K562 (cell line): ENCODE measurements around the gene BCAS3. TPM values are rescaled to one million over a fixed set of nuclear protein-coding genes. Genes with fewer than 3 reads are reported as not detected.

Experiments
- ATAC-seq: fragments of 200-7000 bp; cut with Tn5 transposase; 3 replicates; pipeline ENCODE4 v1.9.1; 2020; ENCODE audit warnings: moderate library complexity
- BruUV-seq: library from RNA; stranded (reverse); fragments of 400-500 nt; replicated peaks from 2 replicates; lab custom pipeline; 2021; lab: Mats Ljungman, UMichigan
- CTCF ChIA-PET: fragments of 300-600 bp; formaldehyde crosslinking; extraction: SDS; loops from one replicate; lab custom pipeline; 2021; ENCODE audit warnings: low intra/inter-chr PET ratio; lab: Yijun Ruan, JAX
- POLR2A ChIA-PET: fragments of 300-600, 350-650 bp; sonication (Branson Sonifier 250); formaldehyde crosslinking; extraction: SDS; loops from one replicate; lab custom pipeline; 2021; ENCODE audit warnings: antibody characterized with exemption, inconsistent platforms; lab: Yijun Ruan, JAX
- DNase-seq, 4 experiments: peaks; one replicate each; pipeline versions ENCODE4 v3.0.0 to v3.0.0-alpha.2; 2011 to 2018; ENCODE audit warnings: low spot score in 3 of 4, mixed read lengths in 3 of 4; ENCODE audit errors: extremely low read depth in 1 of 4
- FAIRE-seq: peaks from 2 replicates; lab custom pipeline; 2011; peaks lifted over from hg19 to GRCh38; lab: Jason Lieb, UNC
- H2AFZ ChIP-seq: 2 replicates; pipeline ENCODE4 v1.6.0; 2011; ENCODE audit warnings: low read depth, low read length, control low read depth, inconsistent platforms
- H3K27ac ChIP-seq: fragments of 200-600 bp; 3 replicates; pipeline ENCODE4 v1.8.0; 2011; ENCODE audit warnings: low read depth, mild to moderate bottlenecking, control low read depth, inconsistent platforms, low read length, moderate library complexity, mixed read lengths; ENCODE audit errors: extremely low read depth
- H3K27me3 ChIP-seq, 2 experiments: fragments of 300-600 bp in 1 of 2; 2 replicates in 1 of 2; 3 replicates in 1 of 2; pipeline versions ENCODE4 v1.6.0 to v1.8.0; 2011; ENCODE audit warnings: inconsistent platforms in 2 of 2, low read length in 2 of 2, mild to moderate bottlenecking in 1 of 2, mixed read lengths in 1 of 2, moderate library complexity in 1 of 2; ENCODE audit not compliant: control insufficient read depth in 2 of 2, insufficient read depth in 2 of 2
- H3K36me3 ChIP-seq: fragments of 300-600 bp; 3 replicates; pipeline ENCODE4 v1.8.0; 2011; ENCODE audit warnings: mild to moderate bottlenecking, low read length, inconsistent platforms; ENCODE audit not compliant: control insufficient read depth, insufficient read depth
- H3K4me1 ChIP-seq, 2 experiments: fragments of 200-600 bp in 1 of 2; replicated peaks in 1 of 2; 2 replicates in 1 of 2; 3 replicates in 1 of 2; pipeline versions ENCODE4 v1.5.1 to v1.8.0; 2011; ENCODE audit warnings: inconsistent platforms in 2 of 2, low read length in 2 of 2, mild to moderate bottlenecking in 1 of 2, mixed read lengths in 1 of 2, moderate library complexity in 1 of 2; ENCODE audit not compliant: control insufficient read depth in 2 of 2, insufficient read depth in 2 of 2
- H3K4me2 ChIP-seq: 2 replicates; pipeline ENCODE4 v1.6.1; 2011; ENCODE audit warnings: low read length, control low read depth, inconsistent platforms, mixed read lengths; ENCODE audit not compliant: insufficient read depth
- H3K4me3 ChIP-seq: fragments of 200-600 bp; sonication (generic), shearing (Covaris generic); 2 replicates; pipeline ENCODE4 v1.5.1; 2016; ENCODE audit warnings: control low read depth, inconsistent platforms
- H3K79me2 ChIP-seq: fragments of 200-600 bp; 3 replicates; pipeline ENCODE4 v1.8.0; 2011; ENCODE audit warnings: low read length, inconsistent platforms; ENCODE audit not compliant: control insufficient read depth, insufficient read depth
- H3K9ac ChIP-seq, 2 experiments: 2 replicates each; pipeline versions ENCODE4 v1.6.0 to v1.6.1; 2011; ENCODE audit warnings: low read depth in 2 of 2, low read length in 2 of 2, control low read depth in 1 of 2, inconsistent platforms in 1 of 2, mild to moderate bottlenecking in 1 of 2, mixed read lengths in 1 of 2; ENCODE audit not compliant: insufficient read depth in 1 of 2
- H3K9me1 ChIP-seq: one replicate; pipeline ENCODE4 v1.6.0; 2011; ENCODE audit warnings: inconsistent platforms, mild to moderate bottlenecking, low read length, moderate library complexity; ENCODE audit not compliant: control insufficient read depth, insufficient read depth
- H3K9me3 ChIP-seq: replicated peaks from 2 replicates; pipeline ENCODE4 v1.5.1; 2011; ENCODE audit warnings: low read depth, low read length, inconsistent platforms; ENCODE audit not compliant: control insufficient read depth, insufficient read depth
- H4K20me1 ChIP-seq: replicated peaks from 2 replicates; pipeline ENCODE4 v1.6.1; 2011; ENCODE audit warnings: low read length, inconsistent platforms, mixed read lengths; ENCODE audit not compliant: control insufficient read depth, insufficient read depth
- BCLAF1 ChIP-seq, 2 experiments: fragments of 450-650 bp in 1 of 2; IDR thresholded peaks; 2 replicates each; pipeline ENCODE4 v1.6.1; 2011 to 2017; ENCODE audit warnings: low read depth in 2 of 2, antibody characterized with exemption in 1 of 2, borderline replicate concordance in 1 of 2, low read length in 1 of 2, mild to moderate bottlenecking in 1 of 2, mixed read lengths in 1 of 2; ENCODE audit not compliant: control insufficient read depth in 1 of 2
- ELK1 ChIP-seq: sonication (generic); formaldehyde crosslinking; IDR thresholded peaks from 2 replicates; pipeline ENCODE4 v1.8.1; 2022; ENCODE audit warnings: missing genetic modification reagents
- ETS1 ChIP-seq: conservative IDR thresholded peaks from 2 replicates; pipeline ENCODE4 v1.6.1; 2011; ENCODE audit warnings: low read depth, mild to moderate bottlenecking, low read length; ENCODE audit not compliant: control insufficient read depth
- FOXP1 ChIP-seq: sonication (generic); formaldehyde crosslinking; IDR thresholded peaks from 2 replicates; pipeline ENCODE4 v1.8.0; 2022; ENCODE audit warnings: mild to moderate bottlenecking, missing genetic modification reagents
- HLTF ChIP-seq: fragments of 450-650 bp; IDR thresholded peaks from 2 replicates; pipeline ENCODE4 v1.6.1; 2016
- POLR2H ChIP-seq: IDR thresholded peaks from 2 replicates; pipeline ENCODE4 v1.6.1; 2016; ENCODE audit warnings: missing genetic modification characterization, low read depth, mild to moderate bottlenecking, control low read depth, missing compliant biosample characterization, moderate library complexity
- ZNF175 ChIP-seq: fragments of 200-800 bp; sonication (Bioruptor generic); IDR thresholded peaks from 2 replicates; pipeline ENCODE4 v1.6.1; 2016; ENCODE audit warnings: low read depth, mild to moderate bottlenecking, missing genetic modification characterization, missing compliant biosample characterization
- ZNF354B ChIP-seq: fragments of 250-450 bp; sonication (Bioruptor Pico); IDR thresholded peaks from 2 replicates; pipeline ENCODE4 v1.4.0; 2020
- WGBS: fragments of 100-300 bp; shearing (Covaris generic); methylation state at CpG from one replicate; pipeline ENCODE4 v1.1.6; 2016; ENCODE audit warnings: low coverage, mixed read lengths; ENCODE audit not compliant: insufficient coverage; ENCODE audit errors: missing lambda C conversion rate; 5-methylcytosine and 5-hydroxymethylcytosine counted together
- in situ Hi-C: fragments of 300-500 bp; cut with MboI; formaldehyde crosslinking; loops from 4 replicates; pipeline ENCODE4 v1.15.0; 2018; ENCODE audit warnings: inconsistent platforms, mixed read lengths
- intact Hi-C: fragments of 100-400 bp; cut with micrococcal nuclease; formaldehyde crosslinking; loops from 2 replicates; pipeline ENCODE4 v1.14.2; 2022
- polyA plus RNA-seq, 8 experiments: library from polyadenylated mRNA; depleted of rRNA in 4 of 8; stranded (reverse) in 5 of 8; unstranded in 3 of 8; fragments of >200 nt; fragmentation: Nextera tagmentation in 2 of 8; fragmentation: Illumina TruSeq in 1 of 8; extraction: Ambion mirVana in 2 of 8; extraction: Trizol in 1 of 8; gene quantifications; 2 replicates each; pipeline versions ENCODE4 v1.2.1 to v1.2.3, GENCODE V29; 2011 to 2014; ENCODE audit warnings: inconsistent platforms in 1 of 8, missing spikeins in 1 of 8
- total RNA-seq, 7 experiments: library from RNA; depleted of rRNA in 6 of 7; stranded (reverse); fragments of >200 nt in 6 of 7; fragmentation: Illumina TruSeq in 2 of 7; extraction: Trizol in 2 of 7; gene quantifications; 2 replicates each; pipeline versions ENCODE4 v1.2.1 to v1.2.3, GENCODE V29; 2011 to 2021; ENCODE audit warnings: low replicate concordance in 1 of 7

The BCAS3 gene
- total and polyA plus RNA-seq, 9 of the 15 experiments (the other 6 are each of a cell fraction or from before 2014, with no cell fraction given): 1.9 to 5.5 (median 3.5) TPM

- POLR2A ChIA-PET: interaction anchor here (1.3 kb wide), 1 partner anchor 9 kb away, joined by 5 read pairs; no protein-coding TSS in a partner anchor
- Histone ChIP-seq H3K9me3 (no peaks in the 10 kb centered on the region), H3K4me3 (no peak overlapping the region), H3K9me1 (no peaks in the 10 kb centered on the region), H3K36me3 (no peaks in the 10 kb centered on the region), H3K79me2 (no peaks in the 10 kb centered on the region), H4K20me1 (no peaks in the 10 kb centered on the region), H3K9ac (no peak overlapping the region), H3K4me1 (no peaks in the 10 kb centered on the region), H3K27me3 (no peaks in the 10 kb centered on the region; a peak in 1 of 5 replicates), H3K27ac (no peak overlapping the region), H2AFZ (no peak overlapping the region), H3K4me2 (no peak overlapping the region)
- no peak for TF ChIP-seq POLR2H
- DNase-seq (no peak), FAIRE-seq (peak; percentile 44), ATAC-seq (no peak)
- intact Hi-C loops (no loop called here), in situ Hi-C loops (no loop called here)
- no TSS peak for BruUV-seq
- 0% methylated on average over 1 of the region's 1 CpG for WGBS
- CTCF ChIA-PET: no interaction called here
Observed at GRCh38 chr17:61075988-61076387, 398.3 kb downstream of the BCAS3 start.

GRCh38 chr17:61076621-61077031, 399.0 kb downstream of the BCAS3 start:
- H3K4me3 ChIP-seq: no peak overlapping the region
- H3K4me1 ChIP-seq: no peaks in the 10 kb centered on the region
- no peaks in the 10 kb centered on the region for H3K79me2 ChIP-seq
- H3K9ac ChIP-seq: no peak overlapping the region
- FAIRE-seq: no peak
- DNase-seq: no peak
- no peak overlapping the region for H3K4me2 ChIP-seq
- CTCF ChIA-PET: no interaction called here
- H3K27me3 ChIP-seq: no peaks in the 10 kb centered on the region; a peak in 1 of 5 replicates
- in situ Hi-C loops: no loop called here
- H2AFZ ChIP-seq: no peak overlapping the region
- H3K9me1 ChIP-seq: no peaks in the 10 kb centered on the region
- no peaks in the 10 kb centered on the region for H4K20me1 ChIP-seq
- H3K36me3 ChIP-seq: no peaks in the 10 kb centered on the region
- H3K27ac ChIP-seq: no peak overlapping the region
- POLR2A ChIA-PET: no interaction called here
- no TSS peak for BruUV-seq
- H3K9me3 ChIP-seq: no peaks in the 10 kb centered on the region
- ATAC-seq: no peak
- intact Hi-C loops: no loop called here
- 13% methylated on average over 3 of the region's 3 CpGs for WGBS
- TF ChIP-seq HLTF (no peak), ZNF175 (CRISPR knock-in tag) (no peak), BCLAF1 (IDR thresholded peaks at IDR 0.05; ENCODE audit: borderline replicate concordance in 1 of 2, control insufficient read depth in 1 of 2, low read depth in 2 of 2, low read length in 1 of 2) (no peak), ELK1 (CRISPR knock-in tag) (no peak), ETS1 (no peak), ZNF354B (CRISPR knock-in tag) (no peak), FOXP1 (CRISPR knock-in tag) (no peak)
